ENCODE measurements around the gene TMEM178B.

Gene TMEM178B

DNA sequence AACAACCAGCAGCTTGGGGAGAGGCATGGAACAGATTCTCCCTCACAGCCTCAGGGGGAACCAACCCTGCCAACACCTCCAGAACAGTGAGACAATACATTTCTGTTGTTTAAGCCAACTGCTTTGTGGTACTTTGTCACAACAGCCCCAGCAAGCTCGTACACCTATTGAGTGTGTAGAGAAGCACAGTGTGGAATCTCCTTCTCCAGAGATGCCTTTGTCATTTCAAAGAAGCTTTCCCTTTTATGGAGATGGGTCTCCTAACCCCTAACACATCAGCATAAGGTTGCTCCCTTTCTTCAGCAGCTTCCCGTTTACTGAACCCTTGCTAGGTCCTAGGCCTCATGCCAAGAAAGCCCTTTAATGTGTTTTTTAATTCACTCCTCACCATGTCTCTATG is 416.6 kb downstream of the TMEM178B start:
- no peaks in the 10 kb centered on the region for H4K20me1 ChIP-seq (ENCODE audit: control insufficient read depth, insufficient read depth, low read depth, low read length)
- H3K9me2 ChIP-seq (replicated peaks; ENCODE audit: control insufficient read depth, low read length), result no peaks in the 10 kb centered on the region
- no peaks in the 10 kb centered on the region for H3K79me2 ChIP-seq (ENCODE audit: control insufficient read depth, low read length)
- no peak overlapping the region for H3K4me2 ChIP-seq (ENCODE audit: low read length)
- H3K27ac ChIP-seq (ENCODE audit: low read depth, low read length), result no peak overlapping the region
- no peak for TF ChIP-seq EZH2phosphoT487 (IDR thresholded peaks at IDR 0.05; ENCODE audit: borderline replicate concordance, low read length)
- TF ChIP-seq, protein P1, sequence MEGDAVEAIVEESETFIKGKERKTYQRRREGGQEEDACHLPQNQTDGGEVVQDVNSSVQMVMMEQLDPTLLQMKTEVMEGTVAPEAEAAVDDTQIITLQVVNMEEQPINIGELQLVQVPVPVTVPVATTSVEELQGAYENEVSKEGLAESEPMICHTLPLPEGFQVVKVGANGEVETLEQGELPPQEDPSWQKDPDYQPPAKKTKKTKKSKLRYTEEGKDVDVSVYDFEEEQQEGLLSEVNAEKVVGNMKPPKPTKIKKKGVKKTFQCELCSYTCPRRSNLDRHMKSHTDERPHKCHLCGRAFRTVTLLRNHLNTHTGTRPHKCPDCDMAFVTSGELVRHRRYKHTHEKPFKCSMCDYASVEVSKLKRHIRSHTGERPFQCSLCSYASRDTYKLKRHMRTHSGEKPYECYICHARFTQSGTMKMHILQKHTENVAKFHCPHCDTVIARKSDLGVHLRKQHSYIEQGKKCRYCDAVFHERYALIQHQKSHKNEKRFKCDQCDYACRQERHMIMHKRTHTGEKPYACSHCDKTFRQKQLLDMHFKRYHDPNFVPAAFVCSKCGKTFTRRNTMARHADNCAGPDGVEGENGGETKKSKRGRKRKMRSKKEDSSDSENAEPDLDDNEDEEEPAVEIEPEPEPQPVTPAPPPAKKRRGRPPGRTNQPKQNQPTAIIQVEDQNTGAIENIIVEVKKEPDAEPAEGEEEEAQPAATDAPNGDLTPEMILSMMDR (IDR thresholded peaks at IDR 0.05; ENCODE audit: low read depth, low read length, poor library complexity, severe bottlenecking), result no peak
- H3K9me3 ChIP-seq (ENCODE audit: control insufficient read depth, insufficient read depth, low read length), result no peaks in the 10 kb centered on the region
- H3K36me3 ChIP-seq (ENCODE audit: control insufficient read depth, low read length), result no peaks in the 10 kb centered on the region
- H3K4me3 ChIP-seq (ENCODE audit: low read length), result no peak overlapping the region
- no peaks in the 10 kb centered on the region for H3K4me1 ChIP-seq (ENCODE audit: control insufficient read depth, low read length)
- no peaks in the 10 kb centered on the region for H3F3A ChIP-seq (ENCODE audit: control insufficient read depth, insufficient read depth)
- 0 out of 2 replicates have a peak, but pooled peaks cover 5% of the 10 kb centered on the region for H3K27me3 ChIP-seq (ENCODE audit: control insufficient read depth, low read length)

GRCh38 chr7:141495057-141495456 is 421.2 kb downstream of the TMEM178B start:
- no peak for TF ChIP-seq EZH2phosphoT487 (IDR thresholded peaks at IDR 0.05; ENCODE audit: borderline replicate concordance, low read length)
- TF ChIP-seq, protein P1 (IDR thresholded peaks at IDR 0.05; ENCODE audit: low read depth, low read length, poor library complexity, severe bottlenecking), result no peak
- Histone ChIP-seq H3K36me3 (ENCODE audit: control insufficient read depth, low read length) (no peaks in the 10 kb centered on the region), H3K4me3 (ENCODE audit: low read length) (no peak overlapping the region), H3K9me2 (replicated peaks; ENCODE audit: control insufficient read depth, low read length) (no peaks in the 10 kb centered on the region), H3K4me2 (ENCODE audit: low read length) (no peak overlapping the region), H3K9me3 (ENCODE audit: control insufficient read depth, insufficient read depth, low read length) (no peaks in the 10 kb centered on the region), H3F3A (ENCODE audit: control insufficient read depth, insufficient read depth) (no peaks in the 10 kb centered on the region), H3K79me2 (ENCODE audit: control insufficient read depth, low read length) (no peaks in the 10 kb centered on the region), H3K27ac (ENCODE audit: low read depth, low read length) (no peak overlapping the region), H4K20me1 (ENCODE audit: control insufficient read depth, insufficient read depth, low read depth, low read length) (no peaks in the 10 kb centered on the region), H3K4me1 (ENCODE audit: control insufficient read depth, low read length) (no peaks in the 10 kb centered on the region), H3K27me3 (ENCODE audit: control insufficient read depth, low read length) (peaks cover 5% of the 10 kb centered on the region; the same call in 1 of the 2 replicates)

DNA sequence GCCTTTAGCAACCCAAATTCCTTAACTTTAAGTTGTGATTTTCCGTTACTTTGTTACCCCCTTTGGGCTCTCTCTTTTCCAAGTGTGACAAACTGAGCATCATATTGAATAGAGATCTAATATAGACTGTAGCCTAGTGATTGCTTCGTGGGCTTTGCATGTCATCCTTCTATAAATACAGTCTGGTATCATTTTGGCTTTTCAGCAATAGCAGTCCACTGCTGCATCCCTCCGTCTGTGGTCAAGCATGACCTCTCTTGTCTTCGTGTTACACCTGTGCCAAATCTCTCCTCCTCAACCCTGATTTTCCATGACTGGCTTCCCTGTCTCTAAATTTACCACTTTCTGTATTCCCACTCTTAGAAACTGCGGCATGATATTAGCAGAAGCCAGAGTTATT is 423.5 kb downstream of the TMEM178B start:
- Histone ChIP-seq H4K20me1 (ENCODE audit: control insufficient read depth, insufficient read depth, low read depth, low read length) (no peaks in the 10 kb centered on the region), H3K4me3 (ENCODE audit: low read length) (no peak overlapping the region), H3K27ac (ENCODE audit: low read depth, low read length) (no peak overlapping the region), H3K9me2 (replicated peaks; ENCODE audit: control insufficient read depth, low read length) (no peaks in the 10 kb centered on the region), H3K27me3 (ENCODE audit: control insufficient read depth, low read length) (peaks cover 5% of the 10 kb centered on the region; the same call in 1 of the 2 replicates), H3F3A (ENCODE audit: control insufficient read depth, insufficient read depth) (no peaks in the 10 kb centered on the region), H3K36me3 (ENCODE audit: control insufficient read depth, low read length) (no peaks in the 10 kb centered on the region), H3K79me2 (ENCODE audit: control insufficient read depth, low read length) (no peaks in the 10 kb centered on the region), H3K9me3 (ENCODE audit: control insufficient read depth, insufficient read depth, low read length) (no peaks in the 10 kb centered on the region), H3K4me2 (ENCODE audit: low read length) (no peak overlapping the region), H3K4me1 (ENCODE audit: control insufficient read depth, low read length) (no peaks in the 10 kb centered on the region)
- TF ChIP-seq, protein P1 (IDR thresholded peaks at IDR 0.05; ENCODE audit: low read depth, low read length, poor library complexity, severe bottlenecking), result no peak
- TF ChIP-seq EZH2phosphoT487 (IDR thresholded peaks at IDR 0.05; ENCODE audit: borderline replicate concordance, low read length), result no peak

Data from DOHH2 (cell line).